GM19324 (cell line): ENCODE measurements around the gene ZBTB40.

Experiments used
- ATAC-seq: cut with Tn5 transposase; IDR thresholded peaks from one replicate; pipeline ENCODE4 v1.9.1; 2021; ENCODE audit warnings: mild to moderate bottlenecking, moderate library complexity; ENCODE audit not compliant: unreplicated experiment, low FRiP score

Gene ZBTB40

GRCh38 chr1:22465015-22465565 lies 13.4 kb downstream of the ZBTB40 start:
- ATAC-seq, result no peak

GRCh38 chr1:22465671-22466070 lies 14.0 kb downstream of the ZBTB40 start:
- ATAC-seq, result no peak

DNA sequence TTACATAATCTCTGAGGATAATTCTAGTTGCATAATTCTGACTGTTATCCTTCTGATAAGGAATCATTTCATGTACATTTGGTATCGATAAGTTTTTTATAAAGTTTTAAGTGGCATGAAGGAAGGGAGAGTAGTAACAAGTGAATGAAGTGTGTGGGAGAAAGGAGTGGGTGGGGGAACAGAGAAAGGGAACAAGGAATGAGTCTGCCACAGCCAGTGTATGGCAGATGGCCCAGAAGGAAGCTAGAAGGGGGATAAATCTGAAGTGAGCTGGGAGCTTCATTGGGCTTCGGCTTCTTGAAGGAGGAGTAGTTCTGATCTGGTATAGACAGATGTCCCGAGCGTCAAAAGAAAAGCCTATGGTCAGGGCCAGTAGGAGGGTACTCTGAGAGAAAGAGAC lies 18.6 kb downstream of the ZBTB40 start:
- ATAC-seq, result no peak

GRCh38 chr1:22471078-22471477 lies 19.4 kb downstream of the ZBTB40 start:
- no peak for ATAC-seq

DNA sequence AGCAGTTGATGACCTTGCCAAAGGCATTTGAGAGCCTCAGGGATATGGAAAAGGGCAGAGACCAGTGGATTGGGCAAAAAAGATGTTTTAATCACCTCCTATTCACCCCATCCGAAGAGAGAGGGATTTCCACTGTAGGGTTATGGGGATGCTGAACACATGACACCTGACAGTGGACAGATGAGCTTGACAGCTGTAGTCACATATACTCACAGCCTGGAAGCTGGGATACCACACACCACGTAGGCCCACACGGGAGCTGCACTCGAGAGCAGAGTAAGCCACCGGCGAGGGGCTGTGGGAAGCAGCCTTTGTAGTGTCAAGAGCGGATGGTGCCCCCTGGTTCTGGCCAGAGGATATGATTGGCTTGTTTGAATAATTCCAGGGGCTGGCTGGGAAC lies 20.0 kb downstream of the ZBTB40 start:
- no peak for ATAC-seq

DNA sequence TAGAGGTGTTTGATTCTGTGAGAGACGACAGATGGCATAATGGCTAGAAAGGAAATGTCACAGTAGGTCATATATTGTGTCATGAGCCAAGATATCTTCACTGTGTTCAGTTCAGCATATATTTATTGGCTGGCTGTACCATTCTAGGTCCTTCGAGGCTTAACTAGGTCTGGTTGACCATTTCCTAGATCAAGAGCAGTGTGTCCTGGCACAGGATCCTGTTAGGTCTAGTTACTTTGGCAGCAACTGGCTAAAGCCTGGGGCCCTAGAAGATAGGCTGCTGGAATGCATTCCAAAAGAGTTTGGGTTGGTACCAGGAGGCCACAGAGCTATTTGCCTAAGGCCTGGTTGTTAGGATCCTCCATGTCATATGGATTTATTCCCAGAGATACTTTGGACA lies 20.9 kb downstream of the ZBTB40 start:
- no peak for ATAC-seq

- no peak for ATAC-seq
These were observed 22.3 kb downstream of the ZBTB40 start for GRCh38 chr1:22473952-22474351.

DNA sequence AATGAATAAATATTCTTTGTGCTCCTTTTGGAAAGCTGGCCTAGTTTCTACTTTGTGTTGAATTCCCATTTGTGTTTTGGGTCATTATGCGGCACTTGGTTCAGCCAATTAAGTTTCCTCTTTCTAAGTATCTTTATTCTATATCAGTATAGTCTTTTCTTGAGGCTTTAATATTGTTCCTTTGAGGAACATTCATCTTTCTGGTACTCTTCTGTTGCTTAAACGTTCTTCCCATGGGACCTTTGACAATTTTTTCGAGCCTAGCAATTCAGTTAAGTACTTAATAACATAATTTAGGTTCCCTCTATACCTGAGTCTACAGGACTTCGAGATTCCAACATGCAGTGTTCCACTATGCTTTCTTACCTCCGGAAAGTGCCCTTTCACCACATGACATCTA lies 24.9 kb downstream of the ZBTB40 start:
- no peak for ATAC-seq

DNA sequence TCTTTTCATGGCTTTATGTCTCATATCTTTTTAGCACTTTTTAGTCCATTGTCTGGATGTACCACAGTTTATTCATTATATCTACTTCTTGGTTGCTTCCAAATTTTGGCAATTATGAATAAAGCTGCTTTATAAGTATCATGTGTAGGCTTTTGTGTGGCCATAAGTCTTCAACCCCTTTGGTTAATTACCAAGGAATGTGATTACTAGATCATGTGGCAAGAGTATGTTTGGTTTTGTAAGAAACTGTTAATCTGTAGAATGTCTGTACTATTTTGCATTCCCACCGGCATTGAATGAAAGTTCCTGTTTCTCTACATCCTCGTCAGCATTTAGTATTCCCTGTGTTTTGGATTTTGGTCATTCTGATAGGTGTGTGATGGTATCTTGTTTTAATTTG lies 31.5 kb downstream of the ZBTB40 start:
- ATAC-seq, result no peak

DNA sequence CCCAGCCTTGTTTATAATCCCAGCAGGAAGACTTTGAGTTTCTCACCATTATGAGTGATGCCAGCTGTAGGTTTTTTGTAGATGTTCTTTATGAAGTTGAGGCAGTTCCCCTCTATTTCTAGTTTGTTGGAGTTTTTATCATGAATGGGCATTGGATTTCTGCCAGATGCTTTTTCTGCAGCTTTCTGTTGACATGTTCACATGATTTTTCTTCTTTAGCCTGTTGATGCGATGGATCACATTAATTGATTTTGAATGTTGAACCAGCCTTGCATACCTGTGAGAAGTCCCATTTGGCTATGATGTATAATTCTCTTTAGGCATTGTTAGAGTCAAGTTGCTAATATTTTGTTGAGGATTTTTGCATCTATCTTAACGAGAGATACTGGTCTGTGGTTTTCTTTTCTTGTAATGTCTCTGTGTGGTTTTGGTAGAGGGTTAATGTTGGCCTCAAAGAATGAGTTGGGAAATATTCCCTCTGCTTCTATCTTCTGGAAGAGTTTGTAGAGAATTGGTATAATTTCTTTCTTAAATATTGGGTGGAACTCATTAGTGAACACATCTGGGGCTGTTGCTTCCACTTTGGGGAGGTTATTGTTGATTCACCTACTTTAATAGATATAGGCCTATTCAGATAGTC lies 33.2 kb downstream of the ZBTB40 start:
- no peak for ATAC-seq

- no peak for ATAC-seq
These were observed 33.8 kb downstream of the ZBTB40 start for GRCh38 chr1:22485431-22485830.

DNA sequence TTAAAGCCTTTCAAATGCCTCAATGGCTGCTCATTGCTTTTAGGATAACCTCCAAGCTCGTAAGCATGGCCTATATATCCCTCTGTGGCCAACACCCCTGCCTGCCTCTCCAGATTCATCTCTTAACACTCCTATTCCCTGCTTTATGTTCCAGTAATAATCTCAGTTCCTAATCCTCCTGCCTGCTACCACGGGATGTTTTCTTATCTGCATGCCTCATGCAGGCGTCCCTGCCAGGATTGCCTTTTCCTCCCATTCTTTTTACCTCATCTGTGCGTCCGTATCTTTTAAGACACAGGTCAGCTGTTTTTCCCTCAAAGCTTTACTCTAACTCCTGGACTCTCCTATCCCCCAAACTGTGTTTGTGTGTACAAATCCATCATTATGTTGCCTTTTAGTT lies 36.1 kb downstream of the ZBTB40 start:
- ATAC-seq, result no peak

DNA sequence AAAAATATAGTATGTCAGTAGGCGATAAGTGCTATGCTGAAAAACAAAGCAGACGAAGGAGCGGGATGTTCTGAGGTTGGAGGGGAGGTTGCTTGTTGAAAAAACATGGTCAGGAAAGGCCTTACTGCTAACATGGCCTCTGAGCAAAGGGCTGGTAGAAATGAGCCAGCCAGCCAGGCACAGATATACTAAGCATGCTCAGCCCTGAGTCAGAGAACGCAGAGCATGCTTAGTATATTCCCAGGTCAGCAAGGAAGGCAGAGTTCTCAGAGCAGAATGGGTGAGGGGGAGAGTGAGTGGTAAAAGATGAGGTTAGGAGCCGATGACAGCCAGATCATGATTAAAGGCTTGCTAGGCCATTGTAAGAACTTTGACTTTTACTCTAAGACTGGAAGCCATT lies 36.7 kb downstream of the ZBTB40 start:
- ATAC-seq, result no peak

GRCh38 chr1:22489278-22489677 lies 37.6 kb downstream of the ZBTB40 start:
- no peak for ATAC-seq

GRCh38 chr1:22489823-22490222 lies 38.2 kb downstream of the ZBTB40 start:
- ATAC-seq, result no peak

DNA sequence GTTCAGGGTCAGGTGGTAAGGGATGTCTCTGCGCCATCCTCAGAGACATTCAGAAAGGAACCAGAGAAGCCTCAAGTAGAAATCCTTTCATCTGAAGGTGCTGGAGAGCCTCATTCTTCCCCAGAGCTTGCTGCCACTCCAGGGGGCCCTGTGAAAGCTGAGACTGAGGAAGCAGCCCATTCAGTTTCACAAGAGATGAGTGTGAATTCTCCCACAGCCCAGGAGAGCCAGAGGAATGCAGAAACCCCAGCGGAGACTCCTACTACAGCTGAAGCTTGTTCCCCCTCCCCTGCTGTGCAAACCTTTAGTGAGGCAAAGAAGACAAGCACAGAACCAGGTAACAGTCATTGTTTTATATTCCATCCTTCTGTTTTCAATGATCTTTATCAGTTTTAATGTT lies 38.7 kb downstream of the ZBTB40 start:
- no peak for ATAC-seq

GRCh38 chr1:22491995-22492715 lies 40.5 kb downstream of the ZBTB40 start:
- ATAC-seq, result no peak

DNA sequence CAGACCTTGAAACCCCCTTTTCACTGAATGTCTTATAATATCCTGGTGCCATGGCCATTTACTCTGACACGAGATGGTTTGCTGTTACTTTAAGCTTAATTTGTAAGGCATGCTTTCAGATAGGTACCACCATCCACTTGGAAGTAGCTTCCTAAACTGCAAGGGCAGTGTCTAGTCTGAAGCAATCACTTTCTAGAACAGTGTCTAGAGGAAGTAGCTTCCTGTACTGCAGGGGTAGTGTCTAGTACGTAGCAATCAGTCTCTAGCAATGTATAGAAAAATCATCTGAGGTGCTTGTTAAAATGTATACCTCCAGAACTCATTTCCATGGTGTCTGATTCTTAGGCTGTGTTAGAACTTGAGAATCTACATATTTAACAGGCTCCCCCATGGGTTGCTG lies 42.5 kb downstream of the ZBTB40 start:
- ATAC-seq, result no peak

DNA sequence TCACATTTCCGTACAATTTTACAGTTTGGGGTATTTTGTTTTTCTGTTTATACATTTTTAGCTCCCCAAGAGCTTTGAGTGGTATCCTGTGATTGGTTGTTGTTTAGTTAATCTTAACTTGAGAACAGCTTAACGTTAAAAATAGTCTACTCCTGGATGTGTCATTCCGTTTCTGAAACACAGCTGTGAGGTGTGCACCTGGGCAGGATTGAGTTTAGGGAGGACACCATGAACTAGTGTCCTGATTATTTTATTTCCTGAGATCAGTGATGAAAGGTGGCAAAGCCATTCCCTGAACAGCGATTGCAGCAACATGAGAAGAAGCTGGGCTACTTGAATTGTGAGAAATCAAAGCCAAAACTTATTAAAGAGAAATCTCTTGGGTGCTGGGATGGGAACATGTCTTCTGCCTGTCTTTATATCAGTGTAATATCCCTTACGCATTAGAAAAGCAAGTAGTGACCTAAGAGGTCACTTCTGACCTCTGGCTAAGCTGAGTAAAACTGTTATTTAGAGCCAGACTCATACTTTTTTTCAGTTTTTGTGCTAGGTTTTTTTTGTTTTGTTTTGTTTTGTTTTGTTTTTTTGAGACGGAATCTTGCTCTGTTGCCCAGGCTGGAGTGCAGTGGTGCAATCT lies 43.4 kb downstream of the ZBTB40 start:
- no peak for ATAC-seq

DNA sequence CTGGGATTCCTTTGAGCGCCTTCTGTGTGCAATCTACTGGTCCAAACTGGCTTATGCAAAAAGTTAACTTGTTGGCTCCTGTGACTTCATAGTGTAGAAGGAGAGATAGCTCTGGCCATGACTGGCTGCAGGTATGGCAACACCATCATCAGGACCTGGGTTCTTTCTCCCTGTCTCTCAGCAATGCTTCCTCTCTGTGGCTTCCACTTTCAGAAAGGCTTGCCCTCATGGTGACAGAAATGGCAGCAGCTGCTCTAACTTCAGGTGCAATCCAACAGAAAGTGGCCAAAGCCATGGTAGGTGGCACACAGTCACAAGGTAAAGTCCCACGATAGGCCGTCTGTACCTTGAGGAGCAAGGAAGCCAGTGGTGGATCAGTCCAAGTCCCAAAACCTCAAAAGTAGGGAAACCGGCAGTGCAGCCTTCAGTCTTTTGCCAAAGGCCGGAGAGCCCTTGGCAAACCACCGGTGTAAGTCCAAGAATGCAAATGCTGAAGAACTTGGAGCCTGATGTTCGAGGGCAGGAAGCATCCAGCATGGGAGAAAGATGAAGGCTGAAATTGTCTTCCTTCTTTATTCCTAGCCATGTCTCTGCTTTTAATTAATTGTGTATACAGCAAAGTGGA lies 45.0 kb downstream of the ZBTB40 start:
- no peak for ATAC-seq

DNA sequence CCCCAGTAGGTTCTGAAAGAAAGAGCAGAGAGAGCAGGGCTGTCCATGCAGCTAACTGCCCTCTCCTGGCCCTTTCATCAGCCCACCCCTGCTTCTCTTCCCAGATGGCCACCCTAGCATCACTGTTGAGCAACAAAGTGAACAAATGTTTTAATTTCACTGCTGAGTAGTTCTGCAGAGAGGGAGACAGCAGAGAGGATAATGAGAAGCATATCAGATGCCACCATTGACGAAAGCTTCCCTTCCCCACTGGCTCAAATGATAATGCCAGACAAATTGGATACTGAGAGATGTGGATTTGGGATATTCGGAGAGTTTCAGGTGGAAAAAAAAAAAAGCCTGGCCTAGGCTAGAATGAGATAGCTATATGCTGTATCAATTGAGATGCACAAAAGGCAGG lies 46.8 kb downstream of the ZBTB40 start:
- no peak for ATAC-seq
